HEK293T (cell line): ENCODE data around the gene EPM2AIP1.

Source experiments
- ARNT ChIP-seq: fragments of 450-650 bp; IDR thresholded peaks from 2 replicates; pipeline ENCODE4 v1.6.1; 2017; ENCODE audit warnings: mild to moderate bottlenecking
- BHLHE40 ChIP-seq: fragments of 450-650 bp; IDR thresholded peaks from 2 replicates; pipeline ENCODE4 v1.6.1; 2016; ENCODE audit warnings: mild to moderate bottlenecking, moderate library complexity, borderline replicate concordance
- CTBP1 ChIP-seq: fragments of 450-650 bp; IDR thresholded peaks from 2 replicates; pipeline ENCODE4 v1.6.1; 2016; ENCODE audit warnings: borderline replicate concordance
- ELF4 ChIP-seq: fragments of 450-650 bp; IDR thresholded peaks from 2 replicates; pipeline ENCODE4 v1.6.1; 2017; ENCODE audit warnings: antibody characterized with exemption
- FOXA1 ChIP-seq: fragments of 450-650 bp; IDR thresholded peaks from 2 replicates; pipeline ENCODE4 v1.6.1; 2016; ENCODE audit warnings: mild to moderate bottlenecking
- HDGF ChIP-seq: fragments of 450-650 bp; IDR thresholded peaks from 2 replicates; pipeline ENCODE4 v1.6.1; 2017; ENCODE audit warnings: antibody characterized with exemption, borderline replicate concordance
- L3MBTL2 ChIP-seq: fragments of 450-650 bp; conservative IDR thresholded peaks from 2 replicates; pipeline ENCODE4 v1.6.1; 2016; ENCODE audit warnings: mild to moderate bottlenecking
- NFRKB ChIP-seq: fragments of 450-650 bp; IDR thresholded peaks from 2 replicates; pipeline ENCODE4 v1.6.1; 2016; ENCODE audit warnings: mild to moderate bottlenecking, moderate library complexity
- SP1 ChIP-seq: fragments of 450-650 bp; IDR thresholded peaks from 2 replicates; pipeline ENCODE4 v1.6.1; 2017
- SUZ12 ChIP-seq: fragments of 450-650 bp; IDR thresholded peaks from 2 replicates; pipeline ENCODE4 v1.6.1; 2016; ENCODE audit warnings: mild to moderate bottlenecking
- TARDBP ChIP-seq: fragments of 450-650 bp; IDR thresholded peaks from 2 replicates; pipeline ENCODE4 v1.6.1; 2016
- ZNF384 ChIP-seq: fragments of 450-650 bp; IDR thresholded peaks from 2 replicates; pipeline ENCODE4 v1.6.1; 2016
- TF ChIP-seq, protein P1 (sequence below): fragments of 450-650 bp; IDR thresholded peaks from 2 replicates; pipeline ENCODE4 v1.6.1; 2016

DNA sequence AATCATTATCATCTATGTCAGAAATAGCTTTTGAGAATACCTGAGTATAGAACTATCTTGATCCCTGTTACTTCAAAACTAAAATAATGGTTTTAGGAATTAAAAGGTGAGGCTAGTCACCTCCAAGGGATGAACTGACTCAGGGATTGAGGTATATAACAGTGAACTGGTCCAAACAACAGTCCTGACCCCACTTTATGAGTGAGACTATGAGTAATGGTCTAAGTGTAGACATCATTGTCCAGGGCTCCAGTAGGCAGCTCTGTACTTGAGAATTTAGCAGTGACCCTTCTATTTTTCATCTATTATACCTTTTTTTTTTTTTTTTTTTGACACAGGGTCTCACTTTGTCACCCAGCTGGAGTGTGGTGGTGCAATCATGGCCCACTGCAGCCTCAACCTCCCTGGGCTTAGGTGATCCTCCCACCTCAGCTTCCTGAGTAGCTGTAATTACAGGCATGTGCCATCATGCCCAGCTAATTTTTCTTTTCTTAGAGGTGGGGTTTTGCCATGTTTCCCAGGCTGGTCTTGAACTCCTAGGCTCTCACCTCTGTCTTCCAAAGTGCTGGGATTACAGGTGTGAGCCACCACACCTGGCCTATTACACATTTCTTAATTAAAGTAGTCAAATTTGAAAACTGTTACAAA, 36.7 kb upstream of the EPM2AIP1 start:
- TF ChIP-seq BHLHE40: no peak
- TF ChIP-seq ARNT: no peak
- no peak for TF ChIP-seq SP1
- no peak for TF ChIP-seq TARDBP
- no peak for TF ChIP-seq HDGF
- no peak for TF ChIP-seq FOXA1
- no peak for TF ChIP-seq SUZ12
- no peak for TF ChIP-seq ZNF384
- TF ChIP-seq CTBP1: no peak
- TF ChIP-seq NFRKB: no peak
- TF ChIP-seq ELF4: no peak
- TF ChIP-seq, protein P1, sequence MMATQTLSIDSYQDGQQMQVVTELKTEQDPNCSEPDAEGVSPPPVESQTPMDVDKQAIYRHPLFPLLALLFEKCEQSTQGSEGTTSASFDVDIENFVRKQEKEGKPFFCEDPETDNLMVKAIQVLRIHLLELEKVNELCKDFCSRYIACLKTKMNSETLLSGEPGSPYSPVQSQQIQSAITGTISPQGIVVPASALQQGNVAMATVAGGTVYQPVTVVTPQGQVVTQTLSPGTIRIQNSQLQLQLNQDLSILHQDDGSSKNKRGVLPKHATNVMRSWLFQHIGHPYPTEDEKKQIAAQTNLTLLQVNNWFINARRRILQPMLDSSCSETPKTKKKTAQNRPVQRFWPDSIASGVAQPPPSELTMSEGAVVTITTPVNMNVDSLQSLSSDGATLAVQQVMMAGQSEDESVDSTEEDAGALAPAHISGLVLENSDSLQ: no peak
- TF ChIP-seq L3MBTL2: no peak
